ENCODE results near the gene RASSF6. TPM values are rescaled to one million over a fixed set of nuclear protein-coding genes. Genes with fewer than 3 reads are reported as not detected.

RASSF6 gene
- total RNA-seq, 2 donors from 2014 or later: 0.07 TPM; not detected in 1

DNA sequence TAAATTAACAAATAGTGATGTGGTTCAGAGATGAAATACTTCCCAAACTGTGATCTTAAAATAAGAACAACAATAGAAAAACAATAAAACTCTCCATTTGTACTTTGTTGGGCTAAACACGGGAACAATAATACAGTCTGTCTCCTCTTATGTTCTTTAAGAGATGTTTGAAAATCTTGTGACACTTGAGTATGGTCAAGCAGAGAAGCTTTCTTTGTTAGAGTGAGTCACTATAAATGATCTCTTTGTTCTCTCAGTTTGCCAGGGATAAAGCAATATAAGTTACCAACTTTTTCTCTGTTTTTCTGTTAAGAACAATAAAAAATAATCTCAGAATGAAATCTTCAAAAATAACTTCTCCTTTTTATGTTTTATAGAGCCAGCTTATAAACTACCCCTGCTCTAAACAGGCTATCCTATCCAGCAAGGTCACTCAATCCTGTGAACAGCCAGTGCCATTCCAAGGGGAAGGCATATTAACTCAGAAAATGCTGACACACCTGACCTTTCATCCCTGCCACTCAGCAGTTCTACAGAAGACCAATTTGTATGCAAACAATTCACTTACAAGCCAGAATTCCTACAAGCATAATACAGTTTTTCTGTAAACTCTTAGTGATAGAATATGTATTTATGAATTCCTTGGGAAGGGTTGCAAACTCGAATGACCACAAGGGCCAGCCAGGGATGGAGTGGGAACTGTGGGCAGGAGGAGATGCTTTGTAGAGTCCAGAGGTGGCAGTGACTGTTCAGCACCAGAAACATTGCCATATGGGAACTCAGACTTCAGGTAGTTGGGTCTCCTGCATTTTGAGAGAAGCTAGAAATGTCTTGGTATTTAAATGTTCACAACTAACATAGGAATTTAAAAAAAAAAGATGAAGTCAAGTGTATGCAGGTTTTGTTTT, 86.5 kb downstream of the RASSF6 start:
- no peak overlapping the region for H3K27ac Mint-ChIP-seq
- ATAC-seq (replicated peaks in 1 of 2) (no peak), DNase-seq (no peak)
- H3K4me1 Mint-ChIP-seq (ENCODE audit: low read depth): peaks cover 19% of the 10 kb centered on the region
- H3K4me3 Mint-ChIP-seq: no peak overlapping the region
- H3K27me3 Mint-ChIP-seq (ENCODE audit: low read depth): peaks cover 9% of the 10 kb centered on the region
- no peaks in the 10 kb centered on the region for H3K36me3 Mint-ChIP-seq (ENCODE audit: insufficient read depth in 2 of 2)
- no peaks in the 10 kb centered on the region for H3K9me3 Mint-ChIP-seq

DNA sequence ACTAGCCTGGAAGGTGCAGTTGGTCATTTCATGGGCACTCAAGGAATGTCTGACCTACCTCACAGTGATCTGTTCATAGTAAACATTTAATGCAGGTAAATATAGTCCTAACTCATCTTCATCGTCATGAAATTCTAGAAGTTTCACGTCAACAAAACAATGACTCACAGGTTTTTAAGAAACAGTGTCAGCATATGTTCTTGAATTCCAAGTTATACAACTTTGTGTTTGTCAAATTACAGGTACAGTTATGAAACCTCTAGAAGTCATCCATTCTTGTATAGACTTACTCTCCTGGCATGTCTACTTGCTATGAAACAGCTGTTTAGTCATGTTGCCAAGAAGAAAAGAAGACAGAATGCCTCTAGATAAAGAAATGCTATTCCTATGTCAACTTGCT, 92.1 kb downstream of the RASSF6 start:
- Mint-ChIP-seq H3K36me3 (ENCODE audit: insufficient read depth in 2 of 2) (no peaks in the 10 kb centered on the region), H3K27me3 (ENCODE audit: low read depth) (peaks cover 10% of the 10 kb centered on the region), H3K4me3 (no peak overlapping the region), H3K27ac (no peak overlapping the region), H3K9me3 (no peaks in the 10 kb centered on the region), H3K4me1 (ENCODE audit: low read depth) (no peaks in the 10 kb centered on the region)
- ATAC-seq (replicated peaks in 1 of 2) (no peak), DNase-seq (no peak)

DNA sequence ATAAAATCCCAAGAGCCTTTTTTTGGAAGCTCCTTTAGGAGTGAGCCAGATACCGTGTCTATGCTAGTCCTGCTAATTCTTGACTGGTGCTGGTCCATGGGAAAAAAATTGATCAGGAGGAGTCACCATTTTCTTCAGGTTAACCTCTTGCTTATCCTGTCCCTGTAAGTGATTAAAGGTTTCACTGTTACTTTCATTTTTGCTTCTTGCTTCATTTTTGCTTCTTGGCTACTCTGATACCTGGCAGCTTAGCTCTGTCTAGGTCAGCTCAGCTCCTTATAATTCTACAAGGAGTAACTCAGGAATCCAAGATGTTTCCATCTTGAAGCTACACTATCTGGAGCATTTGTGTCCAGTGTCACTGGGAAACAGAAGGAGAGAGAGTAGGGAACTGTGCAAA, 93.0 kb downstream of the RASSF6 start:
- no peak overlapping the region for H3K4me3 Mint-ChIP-seq
- no peak for DNase-seq
- peaks cover 10% of the 10 kb centered on the region for H3K27me3 Mint-ChIP-seq (ENCODE audit: low read depth)
- no peaks in the 10 kb centered on the region for H3K9me3 Mint-ChIP-seq
- no peaks in the 10 kb centered on the region for H3K36me3 Mint-ChIP-seq (ENCODE audit: insufficient read depth in 2 of 2)
- ATAC-seq (replicated peaks in 1 of 2): no peak
- H3K27ac Mint-ChIP-seq: no peak overlapping the region
- H3K4me1 Mint-ChIP-seq (ENCODE audit: low read depth): no peaks in the 10 kb centered on the region

- H3K27ac Mint-ChIP-seq: no peak overlapping the region
- no peak for ATAC-seq (replicated peaks in 1 of 2)
- H3K4me3 Mint-ChIP-seq: no peak overlapping the region
- H3K36me3 Mint-ChIP-seq (ENCODE audit: insufficient read depth in 2 of 2): no peaks in the 10 kb centered on the region
- peaks cover 14% of the 10 kb centered on the region for H3K27me3 Mint-ChIP-seq (ENCODE audit: low read depth)
- no peaks in the 10 kb centered on the region for H3K9me3 Mint-ChIP-seq
- no peaks in the 10 kb centered on the region for H3K4me1 Mint-ChIP-seq (ENCODE audit: low read depth)
- DNase-seq: no peak
These were observed 94.6 kb downstream of the RASSF6 start for GRCh38 chr4:73525611-73526010.

DNA sequence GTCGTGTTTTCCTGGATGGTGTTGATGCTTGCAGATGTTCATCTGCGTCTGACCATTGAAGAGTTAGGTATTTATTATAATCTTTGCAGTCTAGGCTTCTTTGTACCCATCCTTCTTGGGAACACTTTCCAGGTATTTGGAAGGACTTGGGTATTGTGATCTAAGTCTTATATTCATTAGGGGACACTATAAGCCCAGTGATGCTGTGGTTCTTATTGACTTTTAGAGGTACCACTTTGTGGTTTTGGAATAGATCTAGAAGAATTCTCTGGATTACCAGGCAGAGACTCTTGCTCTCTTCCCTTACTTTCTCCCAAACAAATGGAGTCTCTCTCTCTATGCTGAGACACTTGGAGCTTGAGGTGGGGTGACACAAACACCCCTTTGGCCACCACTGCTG, 97.1 kb downstream of the RASSF6 start:
- ATAC-seq (replicated peaks in 1 of 2) (no peak), DNase-seq (no peak)
- Mint-ChIP-seq H3K4me3 (no peak overlapping the region), H3K27ac (no peak overlapping the region), H3K36me3 (ENCODE audit: insufficient read depth in 2 of 2) (no peaks in the 10 kb centered on the region), H3K9me3 (no peaks in the 10 kb centered on the region), H3K27me3 (ENCODE audit: low read depth) (peaks cover 16% of the 10 kb centered on the region), H3K4me1 (ENCODE audit: low read depth) (no peaks in the 10 kb centered on the region)

Other genes with a start within 250 kb of the RASSF6 start
- gene ALB, start 216.1 kb downstream of the RASSF6 start, total RNA-seq: under 1 TPM in 1 of 2 donors, not detected in 1; 0.42 TPM
- gene AFP, start 184.2 kb downstream of the RASSF6 start, total RNA-seq: not detected
- not detected for gene AFM, start 138.7 kb downstream of the RASSF6 start, total RNA-seq
- 1 to 10 TPM in 1 of 2 donors, under 1 TPM in 1; 0.94 to 2.0 TPM for gene CXCL8, start 120.1 kb upstream of the RASSF6 start, total RNA-seq
- gene CXCL6, start 216.2 kb upstream of the RASSF6 start, total RNA-seq: not detected
- not detected for gene PF4V1, start 232.9 kb upstream of the RASSF6 start, total RNA-seq
- gene CXCL1, start 249.0 kb upstream of the RASSF6 start, total RNA-seq: not detected

All from activated T-cell treated with anti-CD3 and anti-CD28 coated beads, Interleukin-2, amount 50 U/mL, for 72 hours (primary cell).